Measurements from ENCODE around the gene FUT8.

FUT8 gene

GRCh38 chr14:65491274-65491673 is 78.7 kb downstream of the FUT8 start:
- no peak for DNase-seq (ENCODE audit: extremely low read depth in 1 of 2, low read depth in 1 of 2)

GRCh38 chr14:65492266-65492665 is 79.7 kb downstream of the FUT8 start:
- no peak for DNase-seq (ENCODE audit: extremely low read depth in 1 of 2, low read depth in 1 of 2)

- no peak for DNase-seq (ENCODE audit: extremely low read depth in 1 of 2, low read depth in 1 of 2)
Observed at GRCh38 chr14:65495196-65495595, 82.7 kb downstream of the FUT8 start.

- no peak for DNase-seq (ENCODE audit: extremely low read depth in 1 of 2, low read depth in 1 of 2)
Observed at GRCh38 chr14:65496178-65496993, 83.9 kb downstream of the FUT8 start.

- DNase-seq (ENCODE audit: extremely low read depth in 1 of 2, low read depth in 1 of 2), result no peak
Observed at GRCh38 chr14:65499138-65499537, 86.6 kb downstream of the FUT8 start.

GRCh38 chr14:65500075-65500474 is 87.5 kb downstream of the FUT8 start:
- no peak for DNase-seq (ENCODE audit: extremely low read depth in 1 of 2, low read depth in 1 of 2)

GRCh38 chr14:65501328-65501727 is 88.8 kb downstream of the FUT8 start:
- no peak for DNase-seq (ENCODE audit: extremely low read depth in 1 of 2, low read depth in 1 of 2)

- no peak for DNase-seq (ENCODE audit: extremely low read depth in 1 of 2, low read depth in 1 of 2)
Observed at GRCh38 chr14:65502676-65503124, 90.2 kb downstream of the FUT8 start.

- no peak for DNase-seq (ENCODE audit: extremely low read depth in 1 of 2, low read depth in 1 of 2)
Observed at GRCh38 chr14:65503771-65504170, 91.2 kb downstream of the FUT8 start.

- DNase-seq (ENCODE audit: extremely low read depth in 1 of 2, low read depth in 1 of 2), result no peak
Observed at GRCh38 chr14:65506801-65507200, 94.3 kb downstream of the FUT8 start.

- DNase-seq (ENCODE audit: extremely low read depth in 1 of 2, low read depth in 1 of 2), result no peak
Observed at GRCh38 chr14:65509842-65510241, 97.3 kb downstream of the FUT8 start.

- no peak for DNase-seq (ENCODE audit: extremely low read depth in 1 of 2, low read depth in 1 of 2)
Observed at GRCh38 chr14:65513671-65514070, 101.1 kb downstream of the FUT8 start.

- no peak for DNase-seq (ENCODE audit: extremely low read depth in 1 of 2, low read depth in 1 of 2)
Observed at GRCh38 chr14:65517635-65518542, 105.4 kb downstream of the FUT8 start.

GRCh38 chr14:65528069-65528468 is 115.5 kb downstream of the FUT8 start:
- no peak for DNase-seq (ENCODE audit: extremely low read depth in 1 of 2, low read depth in 1 of 2)

GRCh38 chr14:65531148-65531547 is 118.6 kb downstream of the FUT8 start:
- DNase-seq (ENCODE audit: extremely low read depth in 1 of 2, low read depth in 1 of 2), result no peak

- no peak for DNase-seq (ENCODE audit: extremely low read depth in 1 of 2, low read depth in 1 of 2)
Observed at GRCh38 chr14:65533736-65534404, 121.3 kb downstream of the FUT8 start.

- DNase-seq (ENCODE audit: extremely low read depth in 1 of 2, low read depth in 1 of 2), result no peak
Observed at GRCh38 chr14:65536781-65537423, 124.4 kb downstream of the FUT8 start.

GRCh38 chr14:65548878-65549277 is 136.3 kb downstream of the FUT8 start:
- DNase-seq (ENCODE audit: extremely low read depth in 1 of 2, low read depth in 1 of 2), result no peak

GRCh38 chr14:65549429-65549828 is 136.9 kb downstream of the FUT8 start:
- no peak for DNase-seq (ENCODE audit: extremely low read depth in 1 of 2, low read depth in 1 of 2)

GRCh38 chr14:65550779-65551643 is 138.5 kb downstream of the FUT8 start:
- no peak for DNase-seq (ENCODE audit: extremely low read depth in 1 of 2, low read depth in 1 of 2)
